K562 (cell line): ENCODE results near the gene RASGEF1C. TPM values are rescaled to one million over a fixed set of nuclear protein-coding genes. Genes with fewer than 3 reads are reported as not detected.

Source experiments
- CHCHD3 ChIP-seq: fragments of 250-450 bp; sonication (Bioruptor Pico); IDR thresholded peaks from 2 replicates; pipeline ENCODE4 v2.1.2; 2022; ENCODE audit warnings: mild to moderate bottlenecking
- MTF1 ChIP-seq: fragments of 250-450 bp; sonication (Bioruptor Pico); IDR thresholded peaks from 2 replicates; pipeline ENCODE4 v1.9.0; 2021; ENCODE audit warnings: moderate library complexity, mild to moderate bottlenecking, inconsistent platforms, borderline replicate concordance
- NFE2L1 ChIP-seq: fragments of 450-650 bp; IDR thresholded peaks from 2 replicates; pipeline ENCODE4 v1.6.1; 2016; ENCODE audit warnings: missing genetic modification characterization, low read depth, mild to moderate bottlenecking, missing compliant biosample characterization, moderate library complexity, borderline replicate concordance
- PRDM10 ChIP-seq: fragments of 450-650 bp; IDR thresholded peaks from 2 replicates; pipeline ENCODE4 v1.6.1; 2018; ENCODE audit not compliant: partially characterized antibody
- RBM14 ChIP-seq: fragments of 200-400 bp; formaldehyde crosslinking; IDR thresholded peaks from 2 replicates; pipeline ENCODE4 v1.6.1; 2018; ENCODE audit warnings: low read depth, mild to moderate bottlenecking, low read length, moderate library complexity, borderline replicate concordance; ENCODE audit not compliant: insufficient read depth
- STAT5A ChIP-seq: IDR thresholded peaks from 2 replicates; pipeline ENCODE4 v1.6.1; 2012; ENCODE audit warnings: low read length, inconsistent platforms, borderline replicate concordance
- ZNF57 ChIP-seq: fragments of 450-650 bp; formaldehyde crosslinking; IDR thresholded peaks from 2 replicates; pipeline ENCODE4 v1.4.0; 2020; ENCODE audit warnings: mild to moderate bottlenecking, moderate library complexity
- polyA plus RNA-seq, 8 experiments: library from polyadenylated mRNA; depleted of rRNA in 4 of 8; stranded (reverse) in 5 of 8; unstranded in 3 of 8; fragments of >200 nt; fragmentation: Nextera tagmentation in 2 of 8; fragmentation: Illumina TruSeq in 1 of 8; extraction: Ambion mirVana in 2 of 8; extraction: Trizol in 1 of 8; gene quantifications; 2 replicates each; pipeline versions ENCODE4 v1.2.1 to v1.2.3, GENCODE V29; 2011 to 2014; ENCODE audit warnings: inconsistent platforms in 1 of 8, missing spikeins in 1 of 8
- total RNA-seq, 7 experiments: library from RNA; depleted of rRNA in 6 of 7; stranded (reverse); fragments of >200 nt in 6 of 7; fragmentation: Illumina TruSeq in 2 of 7; extraction: Trizol in 2 of 7; gene quantifications; 2 replicates each; pipeline versions ENCODE4 v1.2.1 to v1.2.3, GENCODE V29; 2011 to 2021; ENCODE audit warnings: low replicate concordance in 1 of 7
- TF ChIP-seq, protein P1 (sequence below), 2 experiments: fragments of 450-650 bp; IDR thresholded peaks; 2 replicates each; pipeline ENCODE4 v1.6.1; 2016; ENCODE audit warnings: mild to moderate bottlenecking in 2 of 2, borderline replicate concordance in 1 of 2, low read depth in 1 of 2, moderate library complexity in 1 of 2
- TF ChIP-seq, protein P2 (sequence below): sonication (generic); formaldehyde crosslinking; IDR thresholded peaks from 2 replicates; pipeline ENCODE4 v1.8.0; 2022; ENCODE audit warnings: missing genetic modification reagents, mild to moderate bottlenecking, moderate library complexity, borderline replicate concordance
- TF ChIP-seq, protein P3 (sequence below): fragments of 250-450 bp; sonication (Bioruptor Pico); IDR thresholded peaks from 2 replicates; pipeline ENCODE4 v1.4.0; 2020; ENCODE audit warnings: mild to moderate bottlenecking, moderate library complexity

RASGEF1C gene
- total and polyA plus RNA-seq, 9 of the 15 experiments (the other 6 are each of a cell fraction or from before 2014, with no cell fraction given), result 0.04 to 1.1 (median 0.21) TPM; not detected in 4

- TF ChIP-seq, protein P1, sequence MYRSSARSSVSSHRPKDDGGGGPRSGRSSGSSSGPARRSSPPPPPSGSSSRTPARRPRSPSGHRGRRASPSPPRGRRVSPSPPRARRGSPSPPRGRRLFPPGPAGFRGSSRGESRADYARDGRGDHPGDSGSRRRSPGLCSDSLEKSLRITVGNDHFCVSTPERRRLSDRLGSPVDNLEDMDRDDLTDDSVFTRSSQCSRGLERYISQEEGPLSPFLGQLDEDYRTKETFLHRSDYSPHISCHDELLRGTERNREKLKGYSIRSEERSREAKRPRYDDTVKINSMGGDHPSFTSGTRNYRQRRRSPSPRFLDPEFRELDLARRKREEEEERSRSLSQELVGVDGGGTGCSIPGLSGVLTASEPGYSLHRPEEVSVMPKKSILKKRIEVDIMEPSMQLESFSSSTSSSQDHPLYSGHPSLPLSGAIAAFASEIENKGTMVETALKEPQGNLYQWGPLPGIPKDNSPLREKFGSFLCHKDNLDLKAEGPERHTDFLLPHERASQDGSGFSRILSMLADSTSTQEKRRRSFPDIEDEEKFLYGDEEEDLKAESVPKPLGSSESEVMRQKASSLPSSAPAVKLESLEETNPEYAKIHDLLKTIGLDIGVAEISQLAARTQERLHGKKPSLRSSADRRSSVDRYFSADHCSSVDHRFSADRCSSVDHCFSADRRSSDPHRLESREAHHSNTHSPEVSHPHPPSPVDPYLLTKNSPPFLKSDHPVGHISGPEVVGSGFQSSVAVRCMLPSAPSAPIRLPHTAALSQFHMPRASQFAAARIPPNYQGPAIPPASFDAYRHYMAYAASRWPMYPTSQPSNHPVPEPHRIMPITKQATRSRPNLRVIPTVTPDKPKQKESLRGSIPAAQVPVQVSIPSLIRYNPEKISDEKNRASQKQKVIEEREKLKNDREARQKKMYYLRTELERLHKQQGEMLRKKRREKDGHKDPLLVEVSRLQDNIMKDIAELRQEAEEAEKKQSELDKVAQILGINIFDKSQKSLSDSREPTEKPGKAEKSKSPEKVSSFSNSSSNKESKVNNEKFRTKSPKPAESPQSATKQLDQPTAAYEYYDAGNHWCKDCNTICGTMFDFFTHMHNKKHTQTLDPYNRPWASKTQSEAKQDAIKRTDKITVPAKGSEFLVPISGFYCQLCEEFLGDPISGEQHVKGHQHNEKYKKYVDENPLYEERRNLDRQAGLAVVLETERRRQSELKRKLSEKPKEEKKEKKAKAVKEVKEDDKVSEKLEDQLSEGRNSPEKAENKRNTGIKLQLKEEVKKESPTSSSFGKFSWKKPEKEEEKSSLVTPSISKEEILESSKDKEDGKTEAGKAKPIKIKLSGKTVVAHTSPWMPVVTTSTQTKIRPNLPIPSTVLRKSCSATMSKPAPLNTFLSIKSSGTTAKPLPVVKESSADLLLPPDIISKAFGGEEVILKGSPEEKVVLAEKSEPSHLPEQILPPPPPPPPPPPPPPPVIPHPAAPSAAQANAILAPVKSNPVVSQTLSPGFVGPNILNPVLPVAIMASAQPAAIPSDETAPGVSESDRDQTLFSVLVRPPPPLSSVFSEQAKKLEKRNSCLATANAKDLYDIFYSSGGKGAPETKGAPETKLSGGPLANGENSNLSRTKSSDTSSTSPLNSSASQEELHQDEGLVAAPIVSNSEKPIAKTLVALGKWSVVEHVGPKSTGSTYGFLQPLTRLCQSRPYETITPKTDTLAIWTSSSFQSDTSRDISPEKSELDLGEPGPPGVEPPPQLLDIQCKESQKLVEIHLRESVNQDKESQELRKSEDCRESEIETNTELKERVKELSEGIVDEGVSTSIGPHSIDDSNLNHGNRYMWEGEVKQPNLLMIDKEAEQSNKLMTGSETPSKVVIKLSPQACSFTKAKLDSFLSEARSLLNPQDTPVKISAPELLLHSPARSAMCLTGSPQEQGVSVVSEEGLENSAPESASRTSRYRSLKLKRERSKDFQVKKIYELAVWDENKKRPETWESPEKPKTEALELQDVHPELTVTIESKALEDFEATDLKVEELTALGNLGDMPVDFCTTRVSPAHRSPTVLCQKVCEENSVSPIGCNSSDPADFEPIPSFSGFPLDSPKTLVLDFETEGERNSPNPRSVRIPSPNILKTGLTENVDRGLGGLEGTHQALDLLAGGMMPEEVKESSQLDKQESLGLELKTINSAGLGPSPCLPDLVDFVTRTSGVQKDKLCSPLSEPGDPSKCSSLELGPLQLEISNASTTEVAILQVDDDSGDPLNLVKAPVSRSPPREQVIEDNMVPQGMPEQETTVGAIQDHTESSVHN (IDR thresholded peaks at IDR 0.05; ENCODE audit: borderline replicate concordance in 1 of 2, low read depth in 1 of 2), result no peak
- TF ChIP-seq, protein P2, sequence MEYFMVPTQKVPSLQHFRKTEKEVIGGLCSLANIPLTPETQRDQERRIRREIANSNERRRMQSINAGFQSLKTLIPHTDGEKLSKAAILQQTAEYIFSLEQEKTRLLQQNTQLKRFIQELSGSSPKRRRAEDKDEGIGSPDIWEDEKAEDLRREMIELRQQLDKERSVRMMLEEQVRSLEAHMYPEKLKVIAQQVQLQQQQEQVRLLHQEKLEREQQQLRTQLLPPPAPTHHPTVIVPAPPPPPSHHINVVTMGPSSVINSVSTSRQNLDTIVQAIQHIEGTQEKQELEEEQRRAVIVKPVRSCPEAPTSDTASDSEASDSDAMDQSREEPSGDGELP, result peak; percentile 58; the same call in 1 of the 2 replicates
- no peak for TF ChIP-seq STAT5A
- TF ChIP-seq NFE2L1 (tag), result no peak
- no peak for TF ChIP-seq PRDM10
- no peak for TF ChIP-seq MTF1 (CRISPR knock-in tag)
- no peak for TF ChIP-seq ZNF57 (CRISPR knock-in tag)
- TF ChIP-seq, protein P3, sequence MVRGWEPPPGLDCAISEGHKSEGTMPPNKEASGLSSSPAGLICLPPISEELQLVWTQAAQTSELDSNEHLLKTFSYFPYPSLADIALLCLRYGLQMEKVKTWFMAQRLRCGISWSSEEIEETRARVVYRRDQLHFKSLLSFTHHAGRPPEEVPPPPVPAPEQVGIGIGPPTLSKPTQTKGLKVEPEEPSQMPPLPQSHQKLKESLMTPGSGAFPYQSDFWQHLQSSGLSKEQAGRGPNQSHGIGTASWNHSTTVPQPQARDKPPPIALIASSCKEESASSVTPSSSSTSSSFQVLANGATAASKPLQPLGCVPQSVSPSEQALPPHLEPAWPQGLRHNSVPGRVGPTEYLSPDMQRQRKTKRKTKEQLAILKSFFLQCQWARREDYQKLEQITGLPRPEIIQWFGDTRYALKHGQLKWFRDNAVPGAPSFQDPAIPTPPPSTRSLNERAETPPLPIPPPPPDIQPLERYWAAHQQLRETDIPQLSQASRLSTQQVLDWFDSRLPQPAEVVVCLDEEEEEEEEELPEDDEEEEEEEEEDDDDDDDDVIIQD, result no peak
- TF ChIP-seq CHCHD3 (CRISPR knock-in tag), result no peak
- no peak for TF ChIP-seq RBM14
Measured at GRCh38 chr5:180090098-180090768, 118.8 kb downstream of the RASGEF1C start (continued).
